ENCODE data around the gene TMEM212.

- no peak for TF ChIP-seq CTCF (IDR thresholded peaks at IDR 0.05)
- no peak for TF ChIP-seq EZH2 (IDR thresholded peaks at IDR 0.05; ENCODE audit: borderline replicate concordance, insufficient read depth, low read depth, low read length, poor library complexity, severe bottlenecking)
Measured at GRCh38 chr3:171880101-171880870, 37.1 kb downstream of the TMEM212 start.
